Measurements from ENCODE around the gene DEPDC1.

DEPDC1 gene, protein sequence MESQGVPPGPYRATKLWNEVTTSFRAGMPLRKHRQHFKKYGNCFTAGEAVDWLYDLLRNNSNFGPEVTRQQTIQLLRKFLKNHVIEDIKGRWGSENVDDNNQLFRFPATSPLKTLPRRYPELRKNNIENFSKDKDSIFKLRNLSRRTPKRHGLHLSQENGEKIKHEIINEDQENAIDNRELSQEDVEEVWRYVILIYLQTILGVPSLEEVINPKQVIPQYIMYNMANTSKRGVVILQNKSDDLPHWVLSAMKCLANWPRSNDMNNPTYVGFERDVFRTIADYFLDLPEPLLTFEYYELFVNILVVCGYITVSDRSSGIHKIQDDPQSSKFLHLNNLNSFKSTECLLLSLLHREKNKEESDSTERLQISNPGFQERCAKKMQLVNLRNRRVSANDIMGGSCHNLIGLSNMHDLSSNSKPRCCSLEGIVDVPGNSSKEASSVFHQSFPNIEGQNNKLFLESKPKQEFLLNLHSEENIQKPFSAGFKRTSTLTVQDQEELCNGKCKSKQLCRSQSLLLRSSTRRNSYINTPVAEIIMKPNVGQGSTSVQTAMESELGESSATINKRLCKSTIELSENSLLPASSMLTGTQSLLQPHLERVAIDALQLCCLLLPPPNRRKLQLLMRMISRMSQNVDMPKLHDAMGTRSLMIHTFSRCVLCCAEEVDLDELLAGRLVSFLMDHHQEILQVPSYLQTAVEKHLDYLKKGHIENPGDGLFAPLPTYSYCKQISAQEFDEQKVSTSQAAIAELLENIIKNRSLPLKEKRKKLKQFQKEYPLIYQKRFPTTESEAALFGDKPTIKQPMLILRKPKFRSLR

GRCh38 chr1:68496680-68497357, at the start of gene DEPDC1:
Gene DEPDC1 (minus strand): TSS chr1:68497082. CDS start chr1:68496999, 83 bp downstream.
- Histone ChIP-seq H3K4me3 (ENCODE audit: low read length, poor library complexity, severe bottlenecking) (peak within 1 kb of the TSS; percentile 88), H3K36me3 (ENCODE audit: insufficient read depth, low read length) (no peaks in the 10 kb centered on the region), H2AFZ (ENCODE audit: low read length) (peak within 1 kb of the TSS; percentile 94), H3F3A (ENCODE audit: low read depth) (no peaks in the 10 kb centered on the region), H3K27me3 (ENCODE audit: insufficient read depth, low read length, poor library complexity, severe bottlenecking) (no peaks in the 10 kb centered on the region), H3K9ac (ENCODE audit: low read depth, low read length, poor library complexity, severe bottlenecking) (peak within 1 kb of the TSS; percentile 97), H4K20me1 (ENCODE audit: insufficient read depth, low read length, poor library complexity, severe bottlenecking) (peaks cover 6% of the 10 kb centered on the region), H3K4me1 (ENCODE audit: insufficient read depth, low read length, poor library complexity, severe bottlenecking) (peaks cover 39% of the 10 kb centered on the region), H3K9me3 (ENCODE audit: insufficient read depth, low read depth, low read length) (no peaks in the 10 kb centered on the region), H3K4me2 (ENCODE audit: low read depth, low read length, poor library complexity, severe bottlenecking) (peak within 1 kb of the TSS; percentile 91), H3K9me2 (replicated peaks; ENCODE audit: low read depth, low read length) (no peaks in the 10 kb centered on the region), H3K79me2 (ENCODE audit: insufficient read depth, low read length) (peaks cover 51% of the 10 kb centered on the region)
- no peak for TF ChIP-seq CTCF (conservative IDR thresholded peaks at IDR 0.05; ENCODE audit: low read length)
- TF ChIP-seq EZH2phosphoT487 (IDR thresholded peaks at IDR 0.05; ENCODE audit: borderline replicate concordance) = no peak

GRCh38 chr1:68544651-68545050, 47.8 kb upstream of the DEPDC1 start:
- Histone ChIP-seq H3K27me3 (ENCODE audit: insufficient read depth, low read length, poor library complexity, severe bottlenecking) (no peaks in the 10 kb centered on the region), H3K9ac (ENCODE audit: low read depth, low read length, poor library complexity, severe bottlenecking) (no peak overlapping the region), H3K36me3 (ENCODE audit: insufficient read depth, low read length) (no peaks in the 10 kb centered on the region), H3K4me3 (ENCODE audit: low read length, poor library complexity, severe bottlenecking) (no peak overlapping the region), H3F3A (ENCODE audit: low read depth) (no peaks in the 10 kb centered on the region), H3K9me3 (ENCODE audit: insufficient read depth, low read depth, low read length) (no peaks in the 10 kb centered on the region), H2AFZ (ENCODE audit: low read length) (no peak overlapping the region), H3K4me2 (ENCODE audit: low read depth, low read length, poor library complexity, severe bottlenecking) (no peak overlapping the region), H3K4me1 (ENCODE audit: insufficient read depth, low read length, poor library complexity, severe bottlenecking) (no peaks in the 10 kb centered on the region), H3K9me2 (replicated peaks; ENCODE audit: low read depth, low read length) (no peaks in the 10 kb centered on the region), H3K79me2 (ENCODE audit: insufficient read depth, low read length) (no peaks in the 10 kb centered on the region), H4K20me1 (ENCODE audit: insufficient read depth, low read length, poor library complexity, severe bottlenecking) (no peaks in the 10 kb centered on the region)
- no peak for TF ChIP-seq CTCF (conservative IDR thresholded peaks at IDR 0.05; ENCODE audit: low read length)
- TF ChIP-seq EZH2phosphoT487 (IDR thresholded peaks at IDR 0.05; ENCODE audit: borderline replicate concordance) = no peak

- Histone ChIP-seq H3K27me3 (ENCODE audit: insufficient read depth, low read length, poor library complexity, severe bottlenecking) (no peaks in the 10 kb centered on the region), H3K79me2 (ENCODE audit: insufficient read depth, low read length) (no peaks in the 10 kb centered on the region), H2AFZ (ENCODE audit: low read length) (no peak overlapping the region), H4K20me1 (ENCODE audit: insufficient read depth, low read length, poor library complexity, severe bottlenecking) (no peaks in the 10 kb centered on the region), H3K4me3 (ENCODE audit: low read length, poor library complexity, severe bottlenecking) (no peak overlapping the region), H3K4me2 (ENCODE audit: low read depth, low read length, poor library complexity, severe bottlenecking) (peak overlapping the region; percentile 30), H3K4me1 (ENCODE audit: insufficient read depth, low read length, poor library complexity, severe bottlenecking) (no peaks in the 10 kb centered on the region), H3K9me3 (ENCODE audit: insufficient read depth, low read depth, low read length) (no peaks in the 10 kb centered on the region), H3F3A (ENCODE audit: low read depth) (no peaks in the 10 kb centered on the region), H3K9ac (ENCODE audit: low read depth, low read length, poor library complexity, severe bottlenecking) (no peak overlapping the region), H3K9me2 (replicated peaks; ENCODE audit: low read depth, low read length) (no peaks in the 10 kb centered on the region), H3K36me3 (ENCODE audit: insufficient read depth, low read length) (no peaks in the 10 kb centered on the region)
- no peak for TF ChIP-seq EZH2phosphoT487 (IDR thresholded peaks at IDR 0.05; ENCODE audit: borderline replicate concordance)
- TF ChIP-seq CTCF (conservative IDR thresholded peaks at IDR 0.05; ENCODE audit: low read length) = no peak
These were observed 45.7 kb upstream of the DEPDC1 start for GRCh38 chr1:68542586-68542985.

All from Loucy (cell line).